NCI-H526 treated with DMSO at 0.1 percent for 48 hours (cell line): Measurements from ENCODE around the gene PLXNA4.

Experiments
- DNase-seq: peaks from one replicate; lab custom pipeline; 2025; lab: John Stamatoyannopoulos, UW

The PLXNA4 gene

GRCh38 chr7:132355048-132355447 is 221.2 kb downstream of the PLXNA4 start:
- no peak for DNase-seq

GRCh38 chr7:132354527-132354926 is 221.7 kb downstream of the PLXNA4 start:
- DNase-seq: no peak

- DNase-seq: no peak
These were observed 222.3 kb downstream of the PLXNA4 start for GRCh38 chr7:132353936-132354335.

GRCh38 chr7:132352800-132353199 is 223.5 kb downstream of the PLXNA4 start:
- no peak for DNase-seq

- no peak for DNase-seq
These were observed 224.2 kb downstream of the PLXNA4 start for GRCh38 chr7:132351954-132352499.

DNA sequence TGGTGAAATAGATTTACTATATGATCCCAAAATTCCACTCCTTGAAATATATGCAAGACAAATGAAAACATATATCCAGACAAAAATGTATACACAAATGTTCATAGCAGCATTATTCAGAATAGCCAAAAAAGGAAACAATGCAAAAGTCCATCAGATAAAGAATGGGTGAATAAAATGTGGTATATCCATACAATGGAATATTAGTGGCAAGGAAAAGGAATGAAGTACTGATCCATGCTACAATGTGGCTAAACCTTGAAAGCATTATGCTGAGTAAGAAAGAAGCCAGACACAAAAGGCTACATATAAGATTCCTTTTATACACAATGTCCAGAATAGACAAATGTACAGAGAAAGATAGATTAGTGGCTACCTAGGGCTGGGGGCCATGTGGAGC is 225.5 kb downstream of the PLXNA4 start:
- no peak for DNase-seq

DNA sequence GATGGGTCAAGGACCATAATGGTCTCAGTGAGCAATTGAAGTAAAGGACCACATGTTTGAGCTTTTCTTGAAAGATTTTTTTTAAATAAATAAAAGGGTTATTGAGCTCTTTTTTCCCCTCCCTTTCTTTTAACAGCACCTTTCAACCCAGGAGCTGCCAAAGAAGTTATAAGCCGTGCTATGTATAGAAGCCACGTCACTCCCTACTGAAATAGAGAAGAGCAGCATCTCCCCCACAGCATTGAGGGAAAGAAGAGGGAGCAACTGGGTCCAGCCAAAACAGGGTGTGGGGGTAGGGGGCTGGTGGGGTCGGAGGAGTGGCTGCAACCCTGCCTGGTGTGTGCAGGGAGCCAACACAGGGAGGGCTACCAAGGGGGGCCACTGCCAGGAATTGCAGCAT is 227.2 kb downstream of the PLXNA4 start:
- no peak for DNase-seq

DNA sequence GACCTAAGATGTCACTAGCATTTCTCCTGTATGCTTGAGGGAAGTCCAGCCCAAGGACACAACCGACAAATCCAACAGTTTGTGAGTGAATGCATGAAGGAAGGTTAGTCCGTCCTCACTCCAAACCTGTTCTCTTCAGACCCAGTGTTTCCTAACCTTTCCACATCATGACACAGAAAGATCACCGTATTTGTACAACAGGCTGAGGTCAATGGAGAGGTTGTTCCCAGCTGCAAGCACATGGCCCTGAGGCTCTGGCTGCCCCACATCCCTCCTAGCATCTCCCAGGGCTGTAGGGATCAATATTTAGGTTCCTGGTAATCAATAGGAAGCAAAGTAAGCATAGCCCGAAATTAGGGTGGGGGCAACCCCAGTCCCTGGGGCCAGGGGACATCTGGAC is 227.9 kb downstream of the PLXNA4 start:
- no peak for DNase-seq

DNA sequence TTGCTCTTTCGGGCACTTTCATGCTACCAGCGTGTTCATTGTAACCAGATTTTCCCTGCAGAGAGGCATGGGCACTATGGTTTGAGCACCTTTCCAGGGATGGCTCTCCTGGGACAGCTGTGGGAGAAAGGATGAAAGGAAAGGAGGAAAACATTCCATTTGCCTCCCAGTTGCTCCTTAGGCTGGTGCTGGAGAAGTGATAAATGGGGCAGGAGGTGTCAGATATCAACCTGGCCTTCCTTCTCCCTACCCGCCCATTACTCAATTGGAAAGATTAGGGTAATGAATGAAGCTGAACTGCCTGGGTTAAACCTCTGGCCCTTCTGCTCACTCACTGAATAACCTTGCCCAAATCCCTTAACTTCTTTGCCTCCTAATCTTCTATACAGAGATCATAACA is 228.4 kb downstream of the PLXNA4 start:
- DNase-seq: no peak

GRCh38 chr7:132347123-132347522 is 229.1 kb downstream of the PLXNA4 start:
- DNase-seq: no peak

- no peak for DNase-seq
These were observed 230.6 kb downstream of the PLXNA4 start for GRCh38 chr7:132345543-132346129.

DNA sequence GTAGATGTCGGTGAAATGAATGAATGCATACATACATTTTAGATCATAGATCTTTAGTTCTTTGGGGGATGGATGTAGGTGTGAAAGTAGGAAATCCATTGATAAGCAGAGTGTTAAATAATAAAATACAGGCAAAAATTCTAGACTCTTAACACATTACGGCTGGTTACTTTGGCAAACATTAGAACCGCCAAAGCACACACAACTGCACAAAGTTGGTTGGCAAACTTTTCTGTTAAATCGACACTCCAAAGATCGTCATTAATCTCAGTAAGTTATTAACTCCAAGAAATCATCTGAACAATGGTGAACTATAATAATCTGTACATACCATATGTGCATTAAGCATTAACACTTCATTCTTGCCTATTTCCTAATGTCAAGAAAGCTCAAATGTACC is 231.2 kb downstream of the PLXNA4 start:
- no peak for DNase-seq

DNA sequence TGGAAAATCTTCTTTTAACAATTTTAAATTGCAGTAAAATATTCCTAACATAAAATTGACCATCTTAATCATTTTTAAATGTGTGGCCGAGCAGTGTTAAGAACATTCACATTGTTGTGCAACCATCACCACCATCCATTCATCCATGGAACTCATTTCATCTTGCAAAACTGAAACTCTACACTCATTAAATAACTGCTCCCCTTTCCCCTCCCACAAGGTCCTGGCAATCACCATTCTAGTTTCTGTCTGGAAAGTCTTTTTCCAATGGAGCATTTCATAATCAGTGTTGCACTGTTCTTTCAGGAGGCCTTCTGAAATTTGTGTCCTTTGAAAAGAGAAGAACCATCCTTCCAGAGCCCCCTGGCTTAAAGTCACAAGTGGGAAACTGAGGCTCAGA is 233.1 kb downstream of the PLXNA4 start:
- DNase-seq: no peak

- no peak for DNase-seq
These were observed 238.7 kb downstream of the PLXNA4 start for GRCh38 chr7:132337450-132338080.

DNA sequence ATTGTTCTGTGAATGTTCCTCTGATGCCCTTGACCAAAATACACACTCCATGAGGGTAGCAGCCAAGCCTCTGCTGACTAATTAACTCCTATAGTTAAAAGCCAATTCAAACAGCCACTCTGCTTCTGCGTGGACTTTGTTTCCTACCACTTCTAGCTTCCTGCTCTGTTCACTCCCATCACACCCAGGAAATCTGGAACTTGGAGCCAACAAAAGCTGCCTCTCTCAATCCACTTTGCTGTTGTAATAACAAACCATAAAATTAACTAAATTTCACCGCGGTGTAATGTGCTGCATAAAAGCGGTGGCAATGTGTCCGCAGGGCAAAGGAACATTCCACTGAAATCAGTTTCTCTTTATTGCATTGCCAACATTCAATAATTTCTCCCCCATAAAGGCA is 239.5 kb downstream of the PLXNA4 start:
- no peak for DNase-seq

DNA sequence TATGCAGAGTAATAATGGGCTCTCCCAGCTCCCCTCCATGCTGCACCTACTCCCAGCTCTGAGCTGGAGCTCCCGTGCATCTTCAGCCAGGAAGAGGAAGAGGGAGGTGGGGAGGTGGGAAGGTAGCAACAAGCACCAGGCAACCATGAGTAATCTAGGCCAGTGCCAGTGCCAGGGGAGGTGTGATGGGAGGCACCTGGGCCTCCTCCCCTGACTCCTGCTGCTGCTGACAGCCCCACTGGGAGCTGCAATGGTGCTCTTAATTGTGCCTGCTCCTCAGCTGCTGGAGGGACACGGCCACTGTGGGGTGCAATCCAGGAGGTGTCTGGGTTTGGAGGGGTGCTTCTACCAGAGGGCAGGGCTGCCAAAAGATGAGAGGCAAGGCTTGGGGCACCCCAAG is 243.0 kb downstream of the PLXNA4 start:
- DNase-seq: no peak

- no peak for DNase-seq
These were observed 247.5 kb downstream of the PLXNA4 start for GRCh38 chr7:132328760-132329159.

GRCh38 chr7:132328047-132328620 is 248.1 kb downstream of the PLXNA4 start:
- DNase-seq: no peak

DNA sequence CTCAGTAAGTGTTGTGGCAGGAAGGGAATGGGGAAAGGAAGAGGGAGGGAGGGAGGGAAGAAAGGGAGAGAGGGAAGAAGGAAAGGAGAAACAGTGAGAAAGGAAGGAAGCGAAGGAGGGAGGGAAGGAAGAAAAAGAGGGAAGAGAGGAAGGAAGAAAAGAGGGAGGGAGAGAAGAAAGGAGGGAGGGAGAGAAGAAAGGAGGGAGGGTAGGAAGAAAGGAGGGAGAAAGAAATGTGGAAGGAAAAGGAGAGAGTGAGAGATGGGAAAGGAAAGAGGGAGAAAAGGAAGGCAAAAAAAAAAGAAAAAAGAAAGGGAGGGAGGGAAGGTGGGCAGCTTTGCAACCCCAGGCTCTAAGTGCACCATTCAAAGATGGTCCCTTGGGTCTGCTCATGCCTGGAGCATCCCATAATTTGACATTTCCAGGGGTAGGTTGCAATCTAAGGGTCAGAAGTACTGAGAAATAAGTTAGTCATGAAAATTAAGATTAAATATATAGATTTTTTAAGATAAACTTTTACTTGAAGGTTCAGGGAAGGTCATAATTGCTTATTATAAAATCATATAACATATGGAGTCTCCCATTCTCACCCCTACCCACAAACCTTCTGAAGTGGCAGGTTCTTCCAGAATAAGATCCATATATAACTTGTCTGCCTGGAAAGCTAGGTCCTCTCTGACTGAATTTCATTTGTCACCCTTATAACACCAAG is 249.2 kb downstream of the PLXNA4 start:
- no peak for DNase-seq

DNA sequence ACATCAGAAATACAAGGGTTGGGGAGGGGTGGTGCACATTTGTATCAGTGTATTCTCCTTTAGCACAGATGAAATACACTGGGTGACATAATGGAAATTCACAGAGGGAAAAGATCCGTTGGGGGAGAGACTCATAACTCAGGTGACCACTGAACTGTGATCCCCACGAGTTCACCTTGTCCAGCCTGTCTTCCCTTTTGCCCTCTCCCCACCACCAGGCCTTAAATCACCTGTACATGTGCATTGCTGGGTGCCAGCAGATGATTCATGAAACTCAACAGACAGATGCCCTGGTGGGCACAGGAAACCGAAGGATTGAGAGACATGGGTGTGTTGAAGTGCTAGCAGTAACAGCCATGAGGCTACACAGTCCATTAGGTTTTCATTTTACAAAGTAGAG is 253.3 kb downstream of the PLXNA4 start:
- no peak for DNase-seq

- DNase-seq: no peak
These were observed 254.9 kb downstream of the PLXNA4 start for GRCh38 chr7:132321387-132321786.

GRCh38 chr7:132319481-132319880 is 256.8 kb downstream of the PLXNA4 start:
- DNase-seq: no peak
